HL-60/S4 (cell line): ENCODE measurements around the gene DNAJC25.
"Not testable (repeated sequence)": the region's sequence is repeated elsewhere in the genome, so short reads cannot be mapped to it uniquely, and the experiment has no call there.

ENCODE experiments used
- in situ Hi-C: fragments of 300-500 bp; cut with MboI; formaldehyde crosslinking; loops from 2 replicates; pipeline ENCODE4 v1.14.3; 2022; ENCODE audit warnings: low sequenced_read_pairs

DNAJC25 gene

DNA sequence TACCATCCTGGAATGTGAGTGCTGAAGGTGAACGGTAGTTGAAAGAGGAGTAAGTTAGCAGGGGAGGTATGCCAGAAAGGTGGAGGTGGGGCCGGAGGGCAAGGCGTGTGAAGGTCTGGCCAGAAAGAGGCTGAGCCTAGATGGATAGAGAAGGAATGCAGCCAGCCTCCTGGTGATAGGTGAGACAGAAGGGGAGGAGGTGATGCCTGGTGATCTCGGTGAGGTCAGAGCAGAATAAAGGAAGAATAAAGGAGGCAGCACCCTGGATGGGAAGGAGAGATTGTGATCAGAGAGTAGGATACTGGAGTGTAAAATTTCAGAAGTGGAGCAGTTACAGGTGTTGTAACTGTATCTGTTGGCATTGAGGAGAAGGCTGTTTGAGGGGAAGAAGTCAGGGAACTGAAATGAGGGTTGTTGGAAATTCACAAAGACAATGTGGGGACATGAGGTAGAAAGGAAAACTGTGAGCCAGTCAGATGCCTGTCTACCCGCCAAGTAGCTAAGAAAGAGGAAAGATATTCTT is 32.2 kb downstream of the DNAJC25 start:
- in situ Hi-C loops = no loop called here

DNA sequence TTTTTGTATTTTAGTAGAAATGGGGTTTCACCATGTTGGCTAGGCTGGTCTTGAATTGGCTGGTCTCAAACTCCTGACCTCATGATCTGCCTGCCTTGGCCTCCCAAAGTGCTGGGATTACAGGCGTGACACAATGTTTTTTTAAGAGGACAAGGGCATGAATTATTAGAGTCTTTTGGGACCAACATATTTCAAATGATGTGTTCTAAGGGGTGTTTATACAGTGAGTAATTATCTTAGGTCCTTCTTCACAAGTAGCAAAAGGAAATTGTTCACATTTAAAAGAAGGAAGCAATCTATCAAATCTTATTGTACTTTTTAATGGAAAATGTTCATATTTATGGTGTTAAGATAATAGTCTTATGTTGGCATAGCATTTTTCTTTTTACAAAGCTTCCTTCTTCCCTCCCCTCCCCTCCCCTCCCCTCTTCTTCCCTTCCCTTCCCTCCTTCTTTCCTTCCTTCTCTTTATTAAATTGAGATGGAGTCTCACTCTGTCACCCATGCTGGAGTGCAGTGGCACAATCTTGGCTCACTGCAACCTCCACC is 37.0 kb downstream of the DNAJC25 start:
- in situ Hi-C loops = no loop called here

DNA sequence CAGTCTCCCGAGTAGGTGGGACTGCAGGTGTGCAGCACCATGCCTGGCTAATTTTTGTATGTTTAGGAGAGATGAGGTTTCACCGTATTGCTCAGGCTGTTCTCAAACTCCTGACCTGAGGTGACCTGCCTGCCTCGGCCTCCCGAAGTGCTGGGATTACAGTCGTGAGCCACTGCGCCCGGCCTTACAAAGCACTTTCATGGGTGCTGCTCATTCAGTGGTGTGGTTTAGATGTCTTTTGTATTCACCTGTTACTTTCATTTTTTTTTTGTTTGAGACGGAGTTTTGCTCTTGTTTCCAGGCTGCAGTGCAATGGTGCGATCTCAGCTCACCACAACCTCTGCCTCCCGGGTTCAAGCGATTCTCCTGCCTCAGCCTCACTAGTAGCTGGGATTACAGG is 37.5 kb downstream of the DNAJC25 start:
- in situ Hi-C loops = not testable (repeated sequence)

- in situ Hi-C loops = no loop called here
Observed at GRCh38 chr9:111674319-111674718, 43.2 kb downstream of the DNAJC25 start.

DNA sequence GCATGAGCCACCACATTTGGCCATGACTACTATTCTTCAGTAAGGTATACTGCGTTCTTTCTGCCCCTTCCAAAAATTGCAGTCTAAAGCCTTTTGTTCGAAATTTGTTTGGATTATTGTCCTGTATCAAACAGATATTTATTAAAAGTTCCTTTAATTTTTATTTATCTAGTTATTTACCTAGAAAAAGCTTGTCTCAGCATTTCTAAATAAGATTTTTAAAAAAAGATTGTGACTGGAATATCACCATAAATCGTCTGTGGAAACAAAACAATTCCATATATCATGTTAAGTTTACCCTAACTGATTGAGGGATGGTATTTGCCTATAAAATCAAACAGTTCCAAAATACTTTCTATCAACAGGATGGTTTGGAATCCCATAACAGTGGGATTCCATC is 45.0 kb downstream of the DNAJC25 start:
- in situ Hi-C loops = no loop called here

GRCh38 chr9:111678293-111678692 is 47.2 kb downstream of the DNAJC25 start:
- in situ Hi-C loops = no loop called here

DNA sequence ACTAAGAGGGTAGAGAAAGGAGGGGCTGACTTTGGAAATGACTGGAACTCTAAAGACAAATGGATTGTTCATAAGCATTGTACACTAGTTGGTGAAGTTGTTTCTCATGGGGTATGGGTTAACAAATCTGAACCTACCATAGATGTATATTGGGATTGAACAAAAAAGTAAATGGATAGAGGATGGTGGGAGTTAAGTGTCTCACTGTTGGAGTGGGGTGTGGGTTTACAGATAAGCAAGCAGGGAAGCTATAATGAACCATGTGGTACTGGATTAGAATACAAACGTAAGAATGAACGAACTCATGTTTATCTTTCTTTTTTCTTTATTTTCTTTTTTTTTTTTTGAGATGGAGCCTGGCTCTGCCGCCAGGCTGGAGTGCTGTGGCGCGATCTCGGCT is 48.1 kb downstream of the DNAJC25 start:
- in situ Hi-C loops = no loop called here

DNA sequence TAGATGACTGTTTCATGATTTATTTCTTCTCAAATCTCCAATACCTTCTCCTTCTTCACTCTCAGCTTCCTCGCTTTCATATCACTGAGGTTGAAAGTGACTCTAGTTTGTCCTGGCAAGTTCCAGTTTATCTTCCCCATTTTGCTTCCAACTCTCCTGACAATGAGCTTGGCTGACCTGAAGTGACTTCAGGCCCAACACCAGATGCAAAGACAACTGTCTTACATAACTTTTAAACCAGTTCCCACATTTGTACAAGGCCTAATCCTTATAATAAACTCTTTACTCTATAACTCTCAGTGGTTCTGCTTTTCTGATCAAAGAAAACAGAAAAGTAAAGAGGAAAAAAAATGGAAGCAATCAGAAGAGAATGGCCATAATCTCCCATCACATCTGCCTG is 52.3 kb downstream of the DNAJC25 start:
- in situ Hi-C loops = no loop called here

- in situ Hi-C loops = no loop called here
Observed at GRCh38 chr9:111691672-111692329, 60.7 kb downstream of the DNAJC25 start.

DNA sequence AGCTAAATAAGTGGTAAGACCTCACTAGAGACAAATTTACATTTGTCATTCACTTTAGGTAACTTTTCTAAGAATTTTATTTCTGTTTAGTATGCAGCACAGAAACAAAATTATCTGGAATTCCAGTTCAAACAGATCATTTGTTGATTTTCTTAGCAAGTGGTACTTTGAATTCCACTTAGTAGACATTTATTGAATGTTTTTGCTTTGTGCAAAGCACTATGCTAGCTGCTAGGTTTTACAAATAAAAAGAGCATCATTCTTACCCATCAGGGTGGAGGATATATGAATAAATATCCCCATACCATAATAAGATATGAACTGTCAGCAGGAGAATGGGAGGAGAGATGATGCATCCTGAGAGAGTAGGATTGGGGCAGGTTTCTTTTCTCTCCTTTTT is 65.7 kb downstream of the DNAJC25 start:
- in situ Hi-C loops = no loop called here

DNA sequence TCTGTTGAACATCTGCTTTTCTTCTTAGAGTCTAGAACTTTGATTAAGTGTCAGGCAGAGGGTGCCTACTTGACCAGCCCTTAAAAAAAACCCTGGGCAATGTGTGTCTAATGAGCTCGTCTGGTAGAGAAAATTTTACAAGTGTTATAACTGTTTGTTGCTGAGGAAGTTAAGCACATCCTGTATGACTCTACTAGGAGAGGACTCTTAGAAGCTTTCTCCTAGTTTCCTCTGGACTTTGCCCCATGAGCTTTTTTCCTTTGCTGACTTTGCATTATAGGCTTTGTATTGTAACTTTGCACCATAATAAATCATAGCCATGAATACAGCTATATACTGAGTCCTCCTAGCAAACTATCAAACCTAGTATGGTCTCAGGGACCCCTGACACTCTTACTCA is 69.6 kb downstream of the DNAJC25 start:
- in situ Hi-C loops = no loop called here
